ENCODE measurements around the gene SUMF1.
A peak's percentile ranks its signal among the peaks of the same experiment; 100 is the strongest.

Gene SUMF1

DNA sequence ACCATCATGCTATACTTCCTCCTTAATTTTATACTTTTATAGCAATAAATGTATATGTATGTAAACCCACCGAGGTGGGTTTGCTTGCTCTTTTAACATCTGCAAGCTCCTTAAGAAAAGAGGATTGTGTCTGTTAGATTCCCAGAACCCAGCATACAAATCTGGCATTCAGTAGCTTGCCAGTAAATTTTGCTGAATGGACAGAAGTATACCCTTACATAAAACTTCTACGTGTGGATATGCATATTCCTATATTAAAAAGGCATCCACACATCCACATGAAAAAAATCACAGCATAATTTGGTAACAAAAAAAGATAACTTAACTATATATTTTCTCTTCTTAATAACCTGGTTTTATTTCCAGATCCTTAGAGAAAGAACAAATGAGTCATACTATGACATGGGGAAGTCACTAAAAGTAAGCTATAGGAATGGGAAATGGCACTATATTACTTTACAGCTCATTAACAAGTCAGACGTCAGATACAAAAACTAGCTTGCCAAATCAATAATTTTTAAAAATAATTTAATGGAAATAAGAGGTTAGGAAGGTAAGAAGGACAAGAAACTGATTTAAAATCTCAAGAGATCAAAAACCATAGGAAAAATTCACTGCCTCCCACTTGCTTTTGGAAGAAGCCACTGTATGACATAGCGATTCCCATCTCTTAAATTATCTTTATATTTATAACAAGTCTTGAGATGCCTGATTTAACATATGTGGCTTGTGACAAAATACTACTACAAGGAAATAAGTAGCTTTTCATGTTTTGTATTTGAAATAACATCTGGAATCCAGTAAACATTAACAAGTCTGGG lies 68.7 kb downstream of the SUMF1 start:
- H3K4me1 Mint-ChIP-seq = peaks cover 9% of the 10 kb centered on the region
- peaks cover 25% of the 10 kb centered on the region for H3K36me3 Mint-ChIP-seq
- H3K4me3 Mint-ChIP-seq = no peak overlapping the region
- no peak overlapping the region for H3K27ac Mint-ChIP-seq
- H3K27me3 Mint-ChIP-seq = no peaks in the 10 kb centered on the region
- H3K9me3 Mint-ChIP-seq = no peaks in the 10 kb centered on the region

DNA sequence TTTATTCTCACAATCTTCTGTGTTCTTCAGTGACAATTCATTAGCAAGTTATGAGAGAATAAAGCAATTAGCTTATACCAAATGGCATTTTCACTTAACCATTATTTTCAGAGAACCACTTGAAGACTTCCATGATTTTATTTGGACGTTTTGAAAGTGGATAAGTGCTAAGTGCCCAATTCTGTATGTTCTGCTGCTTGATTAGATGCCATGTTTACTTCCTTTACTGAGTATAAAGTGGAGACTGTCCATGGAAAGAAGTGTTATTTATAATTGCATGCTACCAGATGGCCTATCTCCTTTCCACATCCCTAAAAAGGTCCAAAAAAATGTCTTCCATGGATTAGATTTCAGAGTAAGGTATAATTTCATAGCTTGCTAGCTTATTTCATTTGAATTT lies 69.6 kb downstream of the SUMF1 start:
- Mint-ChIP-seq H3K36me3 (peaks cover 27% of the 10 kb centered on the region), H3K27me3 (no peaks in the 10 kb centered on the region), H3K27ac (no peak overlapping the region), H3K4me1 (peaks cover 9% of the 10 kb centered on the region), H3K4me3 (no peak overlapping the region), H3K9me3 (no peaks in the 10 kb centered on the region)

DNA sequence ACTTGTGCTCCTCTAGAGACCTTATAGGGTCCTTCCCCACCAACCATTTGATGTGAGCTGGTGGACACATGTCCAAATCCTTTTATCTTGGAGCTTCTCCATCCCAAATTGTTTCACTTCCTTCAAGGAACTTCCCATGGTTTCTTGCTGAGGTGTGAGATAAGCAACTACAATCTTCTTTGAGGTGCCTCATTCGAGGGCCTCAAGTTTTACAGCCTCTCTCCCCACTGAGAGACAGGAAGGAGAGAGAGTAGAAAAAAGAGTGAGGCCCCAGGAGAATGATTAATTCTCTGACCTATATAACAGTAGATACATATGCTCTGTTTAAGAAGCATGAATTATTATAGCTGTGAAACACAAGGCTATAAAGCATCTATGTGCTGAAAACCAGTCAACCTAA lies 70.5 kb downstream of the SUMF1 start:
- Mint-ChIP-seq H3K4me1 (peaks cover 9% of the 10 kb centered on the region), H3K4me3 (no peak overlapping the region), H3K36me3 (peaks cover 29% of the 10 kb centered on the region), H3K27ac (no peak overlapping the region), H3K9me3 (no peaks in the 10 kb centered on the region), H3K27me3 (no peaks in the 10 kb centered on the region)

DNA sequence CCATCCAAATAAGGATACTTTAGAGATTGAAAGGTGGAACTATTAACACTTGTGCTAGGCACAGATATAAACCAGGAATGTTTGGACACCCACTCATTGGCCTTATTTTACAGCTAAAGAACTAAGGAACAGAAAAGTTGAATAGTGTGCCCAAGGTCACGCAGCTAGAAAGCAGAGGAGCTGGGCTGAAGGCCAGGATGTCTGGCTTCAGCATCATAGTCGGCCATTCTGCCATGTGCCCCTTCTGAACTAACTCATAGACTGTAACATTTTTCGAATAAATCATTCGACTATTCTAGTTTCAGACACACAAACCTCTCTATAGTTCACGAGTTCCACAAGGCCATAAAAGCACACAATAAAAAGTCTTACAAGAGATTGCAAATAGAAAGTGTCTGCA lies 71.1 kb downstream of the SUMF1 start:
- Mint-ChIP-seq H3K27me3 (no peaks in the 10 kb centered on the region), H3K4me1 (peaks cover 9% of the 10 kb centered on the region), H3K9me3 (no peaks in the 10 kb centered on the region), H3K27ac (no peak overlapping the region), H3K4me3 (no peak overlapping the region), H3K36me3 (peaks cover 33% of the 10 kb centered on the region)

DNA sequence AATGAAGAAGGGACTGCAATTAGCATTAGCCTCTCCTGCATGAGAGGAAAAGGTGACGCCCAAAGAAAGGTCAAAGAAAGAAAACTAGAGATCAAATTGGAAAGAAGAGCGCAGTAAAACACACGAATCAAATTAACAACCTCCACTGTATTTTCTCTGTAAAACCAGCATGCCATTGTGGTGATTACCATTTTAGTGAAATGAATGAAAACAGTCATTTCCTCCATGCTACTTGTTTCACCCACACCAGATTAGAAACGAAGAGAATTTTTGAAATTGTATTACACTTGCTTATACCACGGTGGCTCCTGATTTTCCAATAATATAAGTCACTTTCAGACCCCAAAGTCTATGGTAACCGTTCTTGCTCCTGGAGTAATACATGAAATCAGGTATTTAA lies 71.6 kb downstream of the SUMF1 start:
- Mint-ChIP-seq H3K4me3 (no peak overlapping the region), H3K27ac (no peak overlapping the region), H3K27me3 (no peaks in the 10 kb centered on the region), H3K36me3 (peaks cover 35% of the 10 kb centered on the region), H3K9me3 (no peaks in the 10 kb centered on the region), H3K4me1 (peaks cover 9% of the 10 kb centered on the region)

DNA sequence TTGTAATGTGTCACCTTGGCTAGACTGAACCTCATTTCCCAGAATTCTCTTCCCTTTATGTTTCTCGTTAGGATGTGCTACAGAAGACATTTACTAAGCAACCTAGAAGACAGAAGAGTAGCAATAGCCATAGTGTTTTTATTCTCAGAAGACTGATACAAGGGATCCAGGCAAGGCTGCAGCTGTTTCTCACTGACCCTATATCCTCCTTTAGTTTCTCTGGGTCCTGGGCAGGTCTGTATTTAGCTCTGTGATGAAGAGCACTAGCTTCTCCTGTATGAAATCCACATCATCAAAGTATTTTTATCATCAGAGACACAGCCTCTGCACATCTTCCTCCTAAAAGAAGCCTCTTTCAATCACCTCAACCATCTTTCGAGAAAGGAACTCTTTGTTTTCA lies 72.5 kb downstream of the SUMF1 start:
- peaks cover 4% of the 10 kb centered on the region for H3K9me3 Mint-ChIP-seq
- H3K4me1 Mint-ChIP-seq = peaks cover 13% of the 10 kb centered on the region
- H3K36me3 Mint-ChIP-seq = peaks cover 39% of the 10 kb centered on the region
- H3K4me3 Mint-ChIP-seq = no peak overlapping the region
- no peak overlapping the region for H3K27ac Mint-ChIP-seq
- H3K27me3 Mint-ChIP-seq = no peaks in the 10 kb centered on the region

DNA sequence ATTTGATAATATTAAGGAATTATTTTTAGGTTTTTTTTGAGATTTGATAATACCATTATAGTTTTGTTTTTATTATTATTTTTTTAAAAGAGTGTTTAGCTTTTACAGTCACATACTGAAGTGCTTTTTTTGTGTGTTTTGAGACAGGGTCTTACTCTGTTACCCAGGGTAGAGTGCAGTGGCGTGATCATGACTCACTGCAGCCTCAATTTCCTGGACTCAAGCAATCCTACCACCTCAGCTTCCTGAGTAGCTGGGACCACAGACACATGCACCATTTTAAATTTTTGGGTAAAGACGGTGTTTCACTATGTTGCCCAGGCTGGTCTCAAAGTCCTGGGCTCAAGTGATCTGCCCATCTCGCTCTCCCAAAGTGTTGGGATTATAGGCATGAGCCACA lies 73.0 kb downstream of the SUMF1 start:
- H3K4me3 Mint-ChIP-seq = no peak overlapping the region
- H3K27me3 Mint-ChIP-seq = no peaks in the 10 kb centered on the region
- H3K9me3 Mint-ChIP-seq = peaks cover 6% of the 10 kb centered on the region
- H3K36me3 Mint-ChIP-seq = peaks cover 38% of the 10 kb centered on the region
- no peak overlapping the region for H3K27ac Mint-ChIP-seq
- peaks cover 18% of the 10 kb centered on the region for H3K4me1 Mint-ChIP-seq

DNA sequence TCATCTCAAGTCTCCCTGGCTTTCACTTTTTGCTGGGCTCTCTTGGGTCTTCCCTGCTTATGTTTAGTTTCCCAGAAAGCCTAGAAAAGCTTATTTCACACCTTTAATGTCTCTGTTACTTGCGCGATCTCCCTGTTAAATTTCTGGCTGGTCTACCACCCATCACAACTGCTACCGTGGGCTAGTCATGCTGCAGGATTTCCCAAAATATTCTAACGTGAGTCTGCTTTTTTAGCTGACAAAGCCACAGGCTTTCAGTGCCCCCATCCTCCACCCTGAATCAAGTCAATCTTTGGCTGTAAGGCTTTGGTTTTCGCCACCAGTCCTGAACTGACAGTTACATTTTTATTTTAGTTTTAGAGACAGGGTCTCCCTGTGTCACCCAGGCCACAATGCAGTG lies 74.1 kb downstream of the SUMF1 start:
- H3K27me3 Mint-ChIP-seq = no peaks in the 10 kb centered on the region
- no peak overlapping the region for H3K27ac Mint-ChIP-seq
- peaks cover 27% of the 10 kb centered on the region for H3K4me1 Mint-ChIP-seq
- no peak overlapping the region for H3K4me3 Mint-ChIP-seq
- peaks cover 38% of the 10 kb centered on the region for H3K36me3 Mint-ChIP-seq
- peaks cover 6% of the 10 kb centered on the region for H3K9me3 Mint-ChIP-seq

DNA sequence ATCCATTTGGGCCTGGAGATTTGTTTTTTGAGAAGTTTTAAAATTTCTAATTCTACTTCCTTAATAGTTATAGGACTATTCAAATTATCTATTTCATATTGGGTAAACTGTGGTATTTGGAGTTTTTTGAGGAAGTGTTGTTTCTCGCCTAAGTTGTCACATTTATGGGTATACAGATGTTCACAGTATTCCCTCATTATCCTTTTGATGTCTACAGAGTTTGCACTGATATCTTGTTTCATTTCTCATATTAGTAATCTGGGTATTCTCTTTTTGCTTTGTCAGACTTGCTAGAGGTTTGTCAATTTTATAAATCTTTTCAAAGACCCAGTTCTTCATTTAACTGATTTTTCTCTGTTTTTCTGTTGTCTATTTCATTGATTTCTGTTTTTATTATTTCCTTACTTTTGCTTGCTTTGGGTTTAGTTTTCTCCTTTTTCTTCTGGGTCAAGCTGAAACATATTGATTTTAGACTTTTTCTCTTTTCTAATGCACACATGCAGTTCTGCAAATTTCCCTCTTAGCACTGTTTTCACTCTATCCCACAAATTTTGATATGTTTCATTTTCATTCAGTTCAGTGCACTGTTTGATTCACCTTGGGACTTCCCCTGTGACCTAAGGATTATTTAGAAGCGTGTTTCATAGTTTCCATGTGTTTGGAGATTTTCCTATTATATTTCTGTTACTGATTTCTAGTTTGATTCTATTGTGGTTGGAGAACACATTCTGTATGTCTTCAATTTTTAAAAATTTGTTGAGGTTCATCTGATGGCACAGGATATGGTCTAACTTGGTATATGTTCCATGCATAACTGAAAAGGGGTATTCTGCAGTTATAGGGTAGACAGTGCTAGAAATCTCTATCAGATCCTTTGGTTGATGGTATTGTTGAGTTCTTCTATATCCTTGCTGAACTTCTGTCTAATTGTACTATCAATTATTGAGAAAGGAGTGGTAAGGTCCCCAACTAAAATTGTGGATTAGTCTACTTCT lies 79.6 kb downstream of the SUMF1 start:
- peak overlapping the region; percentile 91 for H3K27ac Mint-ChIP-seq
- peak overlapping the region; percentile 16 for H3K4me3 Mint-ChIP-seq
- peaks cover 6% of the 10 kb centered on the region for H3K9me3 Mint-ChIP-seq
- H3K36me3 Mint-ChIP-seq = peaks cover 24% of the 10 kb centered on the region
- H3K27me3 Mint-ChIP-seq = no peaks in the 10 kb centered on the region
- H3K4me1 Mint-ChIP-seq = peaks cover 44% of the 10 kb centered on the region

DNA sequence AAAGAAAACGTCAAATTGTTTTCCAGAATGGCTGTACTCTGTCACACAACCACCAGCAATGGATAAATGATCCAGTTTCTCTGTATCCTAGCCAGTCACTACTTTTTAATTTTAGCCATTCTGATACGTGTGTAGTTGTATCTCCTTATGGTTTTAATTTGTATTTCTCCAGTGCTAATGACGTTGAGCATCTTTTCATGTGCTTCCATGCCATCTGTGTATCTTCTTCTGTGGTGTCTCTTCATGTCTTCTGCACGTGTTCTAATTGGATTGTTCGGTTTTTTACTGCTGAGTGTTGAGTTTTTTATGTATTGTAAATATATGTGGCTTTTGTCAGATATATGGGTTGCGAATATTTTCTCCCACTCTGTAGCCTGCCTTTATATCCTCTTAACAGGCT lies 81.9 kb downstream of the SUMF1 start:
- Mint-ChIP-seq H3K27me3 (no peaks in the 10 kb centered on the region), H3K9me3 (peaks cover 6% of the 10 kb centered on the region), H3K4me3 (no peak overlapping the region), H3K36me3 (peaks cover 23% of the 10 kb centered on the region), H3K27ac (peak overlapping the region; percentile 10), H3K4me1 (peaks cover 44% of the 10 kb centered on the region)

DNA sequence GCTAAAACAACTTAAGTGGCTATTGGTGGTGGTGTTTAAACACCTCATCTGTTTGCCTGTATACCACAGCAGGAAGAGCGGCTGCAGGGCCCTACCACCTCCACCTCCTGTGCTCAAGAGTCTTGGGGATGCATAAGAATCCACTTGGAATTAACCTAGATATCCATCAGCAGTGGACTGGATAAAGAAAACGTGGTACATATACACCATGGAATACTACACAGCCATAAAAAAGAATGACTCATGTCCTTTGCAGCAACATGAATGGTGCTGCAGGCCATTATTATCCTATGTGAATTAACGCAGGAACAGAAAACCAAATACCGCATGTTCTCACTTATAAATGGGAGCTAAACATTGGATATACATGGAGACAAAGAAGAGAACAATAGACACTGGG lies 87.1 kb downstream of the SUMF1 start:
- H3K9me3 Mint-ChIP-seq = peaks cover 5% of the 10 kb centered on the region
- H3K27ac Mint-ChIP-seq = no peak overlapping the region
- no peak overlapping the region for H3K4me3 Mint-ChIP-seq
- H3K27me3 Mint-ChIP-seq = no peaks in the 10 kb centered on the region
- H3K36me3 Mint-ChIP-seq = peaks cover 37% of the 10 kb centered on the region
- no peaks in the 10 kb centered on the region for H3K4me1 Mint-ChIP-seq

DNA sequence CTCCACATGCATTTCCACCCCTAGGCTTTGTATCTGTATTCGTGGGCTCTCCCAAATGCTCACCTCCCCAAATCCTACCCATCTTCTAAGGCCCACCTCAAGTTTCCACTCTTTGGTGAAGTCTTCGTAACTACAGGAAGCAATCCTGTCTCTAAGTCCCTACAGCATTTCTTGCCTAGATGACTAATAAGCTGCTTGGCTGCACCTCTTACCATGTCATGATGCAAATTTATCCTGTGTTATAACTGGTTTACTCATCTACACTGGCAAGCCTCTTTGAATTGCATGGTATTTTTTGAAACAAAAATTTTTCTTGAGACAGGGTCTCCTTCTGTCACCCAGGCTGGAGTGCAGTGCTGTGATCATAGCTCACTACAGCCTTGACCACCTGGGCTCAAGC lies 90.6 kb downstream of the SUMF1 start:
- Mint-ChIP-seq H3K27me3 (no peaks in the 10 kb centered on the region), H3K9me3 (peaks cover 13% of the 10 kb centered on the region), H3K27ac (no peak overlapping the region), H3K4me3 (no peak overlapping the region), H3K36me3 (peaks cover 48% of the 10 kb centered on the region), H3K4me1 (no peaks in the 10 kb centered on the region)

DNA sequence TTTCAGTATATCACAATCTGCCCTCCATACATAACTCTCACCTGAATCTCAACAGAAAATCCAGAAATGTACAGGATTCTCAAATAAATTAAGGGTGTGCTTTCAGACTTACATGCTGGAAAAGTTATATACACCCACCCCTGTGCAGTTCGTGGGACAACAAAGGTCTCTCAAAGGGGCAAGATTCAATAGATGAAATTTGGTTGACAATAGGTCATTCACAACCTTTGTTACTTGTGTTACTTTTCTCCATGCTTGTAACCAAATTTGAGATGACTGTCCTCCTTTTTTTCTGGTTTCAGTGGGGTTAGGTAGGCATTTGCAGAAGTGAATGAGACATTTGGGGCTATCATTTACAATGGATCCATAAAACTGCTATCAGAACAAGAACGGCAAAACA lies 91.2 kb downstream of the SUMF1 start:
- H3K27me3 Mint-ChIP-seq = no peaks in the 10 kb centered on the region
- no peak overlapping the region for H3K27ac Mint-ChIP-seq
- H3K4me1 Mint-ChIP-seq = no peaks in the 10 kb centered on the region
- H3K4me3 Mint-ChIP-seq = no peak overlapping the region
- H3K36me3 Mint-ChIP-seq = peaks cover 48% of the 10 kb centered on the region
- peaks cover 13% of the 10 kb centered on the region for H3K9me3 Mint-ChIP-seq

DNA sequence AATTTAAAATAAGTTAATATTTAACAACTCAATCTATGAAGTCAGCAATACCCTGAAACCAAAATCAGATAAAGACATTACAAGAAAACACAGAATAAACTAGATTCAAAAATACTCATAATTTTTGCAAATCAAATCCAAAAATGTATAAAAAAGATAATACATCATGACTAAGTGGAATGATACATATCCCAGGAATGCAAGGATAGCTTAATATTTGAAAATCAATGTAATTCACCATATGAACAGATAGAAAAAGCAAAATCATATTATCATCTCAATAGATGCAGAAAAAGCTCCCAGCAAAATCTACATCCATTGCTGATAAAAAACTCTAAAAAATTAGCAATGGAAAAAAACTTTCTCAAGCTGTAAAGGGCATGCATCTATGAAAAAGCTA lies 93.4 kb downstream of the SUMF1 start:
- Mint-ChIP-seq H3K9me3 (peaks cover 13% of the 10 kb centered on the region), H3K4me3 (no peak overlapping the region), H3K27ac (no peak overlapping the region), H3K27me3 (no peaks in the 10 kb centered on the region), H3K4me1 (no peaks in the 10 kb centered on the region), H3K36me3 (peaks cover 39% of the 10 kb centered on the region)

DNA sequence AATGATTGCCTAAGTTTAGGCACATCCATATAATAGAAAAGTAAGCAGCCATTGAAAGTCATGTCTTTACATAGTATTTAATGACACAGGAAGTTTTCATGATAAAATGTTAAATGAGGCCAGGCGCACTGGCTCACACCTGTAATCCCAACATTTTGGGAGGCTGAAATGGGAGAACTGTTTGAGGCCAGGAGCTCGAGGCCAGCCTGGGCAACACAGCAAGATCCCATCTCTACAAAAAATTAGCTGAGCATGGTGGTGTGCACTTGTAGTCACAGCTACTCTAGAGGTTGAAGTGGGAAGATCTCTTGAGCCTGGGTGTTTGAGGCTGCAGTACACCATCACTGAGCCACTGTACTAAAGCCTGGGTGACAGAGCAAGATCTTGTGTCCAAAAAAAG lies 104.5 kb downstream of the SUMF1 start:
- Mint-ChIP-seq H3K27me3 (no peaks in the 10 kb centered on the region), H3K4me1 (peaks cover 4% of the 10 kb centered on the region), H3K9me3 (no peaks in the 10 kb centered on the region), H3K4me3 (no peak overlapping the region), H3K36me3 (peaks cover 8% of the 10 kb centered on the region), H3K27ac (no peak overlapping the region)

DNA sequence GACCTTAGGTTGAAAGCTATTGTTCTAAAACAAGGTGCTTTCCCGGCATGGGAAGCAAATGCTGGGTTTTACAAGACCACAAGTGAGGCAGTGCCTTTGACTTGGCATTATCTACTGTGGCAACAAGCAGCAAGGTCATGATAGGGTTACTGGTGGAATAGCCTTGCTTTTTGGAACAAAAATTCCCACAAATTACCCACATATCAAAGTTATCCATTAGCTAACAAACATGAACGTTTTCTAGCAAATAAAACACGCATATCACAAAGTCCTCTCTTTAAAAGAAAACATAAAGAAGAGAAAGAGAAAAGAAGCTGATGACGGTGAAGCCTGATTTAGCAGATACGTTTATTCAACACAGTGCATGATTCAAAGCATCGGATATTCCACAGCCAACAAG lies 106.3 kb downstream of the SUMF1 start:
- Mint-ChIP-seq H3K9me3 (no peaks in the 10 kb centered on the region), H3K36me3 (peaks cover 8% of the 10 kb centered on the region)

More for the DNA sequence above, 106.3 kb downstream of the SUMF1 start:
- Mint-ChIP-seq H3K4me3 (no peak overlapping the region), H3K27me3 (no peaks in the 10 kb centered on the region), H3K4me1 (peaks cover 4% of the 10 kb centered on the region), H3K27ac (no peak overlapping the region)
